A549 (cell line): ENCODE data around the gene PDCD1.

Experiments
- BHLHE40 ChIP-seq: IDR thresholded peaks from 2 replicates; pipeline ENCODE4 v1.6.1; 2012; ENCODE audit warnings: low read depth, low read length, inconsistent platforms
- ELK1 ChIP-seq: fragments of 150-350 bp; IDR thresholded peaks from 2 replicates; pipeline ENCODE4 v1.6.1; 2014; ENCODE audit warnings: low read depth, mild to moderate bottlenecking, low read length
- NR3C1 ChIP-seq: fragments of >200 bp; sonication (Bioruptor Twin); formaldehyde crosslinking; IDR thresholded peaks from 3 replicates; pipeline ENCODE4 v1.6.1; 2017
- POLR2A ChIP-seq: IDR thresholded peaks from 2 replicates; pipeline ENCODE4 v1.6.1; 2012; ENCODE audit warnings: mild to moderate bottlenecking, low read length

GRCh38 chr2:241901018-241901380 lies 42.3 kb upstream of the PDCD1 start:
- no peak for TF ChIP-seq NR3C1
- TF ChIP-seq BHLHE40 = no peak
- no peak for TF ChIP-seq POLR2A
- no peak for TF ChIP-seq ELK1
